H9 (cell line): ENCODE results near the gene INTS15. TPM values are rescaled to one million over a fixed set of nuclear protein-coding genes. Genes with fewer than 3 reads are reported as not detected.

Experiments used
- DNase-seq: peaks from one replicate; pipeline ENCODE4 v3.0.0-alpha.2; 2017
- H2AFZ ChIP-seq: one replicate; pipeline ENCODE4 v1.6.1; 2013; ENCODE audit warnings: mild to moderate bottlenecking, low read length, control low read depth, moderate library complexity
- H2AK5ac ChIP-seq: 2 replicates; pipeline ENCODE4 v1.6.1; 2013; ENCODE audit warnings: low read length, control low read depth, mixed read lengths; ENCODE audit not compliant: insufficient read length
- H2BK120ac ChIP-seq: one replicate; pipeline ENCODE4 v1.6.1; 2013; ENCODE audit warnings: low read depth, mild to moderate bottlenecking, low read length, control low read depth, inconsistent platforms; ENCODE audit not compliant: poor library complexity, severe bottlenecking
- H2BK12ac ChIP-seq: 2 replicates; pipeline ENCODE4 v1.6.1; 2013; ENCODE audit warnings: low read length, control low read depth, mixed read lengths, low read depth; ENCODE audit not compliant: insufficient read length
- H2BK15ac ChIP-seq: 2 replicates; pipeline ENCODE4 v1.6.1; 2013; ENCODE audit warnings: low read depth, low read length, control low read depth
- H2BK20ac ChIP-seq: one replicate; pipeline ENCODE4 v1.6.1; 2013; ENCODE audit warnings: low read depth, mild to moderate bottlenecking, low read length, control low read depth, inconsistent platforms; ENCODE audit not compliant: poor library complexity, severe bottlenecking
- H2BK5ac ChIP-seq: 2 replicates; pipeline ENCODE4 v1.6.1; 2013; ENCODE audit warnings: low read length, control low read depth, mixed read lengths; ENCODE audit not compliant: insufficient read length
- H3K14ac ChIP-seq: 2 replicates; pipeline ENCODE4 v1.6.1; 2013; ENCODE audit warnings: low read length, control low read depth; ENCODE audit not compliant: insufficient read depth
- H3K18ac ChIP-seq: 2 replicates; pipeline ENCODE4 v1.6.1; 2013; ENCODE audit warnings: low read depth, mild to moderate bottlenecking, mixed read lengths, low read length, control low read depth; ENCODE audit not compliant: insufficient read length
- H3K23ac ChIP-seq: 2 replicates; pipeline ENCODE4 v1.6.1; 2013; ENCODE audit warnings: low read length, control low read depth, mixed read lengths, low read depth; ENCODE audit not compliant: insufficient read length
- H3K23me2 ChIP-seq: 2 replicates; pipeline ENCODE4 v1.6.1; 2013; ENCODE audit warnings: low read depth, mild to moderate bottlenecking, mixed read lengths, low read length, control low read depth; ENCODE audit not compliant: insufficient read length, poor library complexity, severe bottlenecking
- H3K27ac ChIP-seq: 2 replicates; pipeline ENCODE4 v1.5.1; 2013; ENCODE audit warnings: low read length, control low read depth, mixed read lengths, low read depth; ENCODE audit not compliant: insufficient read length
- H3K27me3 ChIP-seq: 2 replicates; pipeline ENCODE4 v1.6.1; 2013; ENCODE audit warnings: low read length, control low read depth, inconsistent platforms; ENCODE audit not compliant: insufficient read depth
- H3K4ac ChIP-seq: 2 replicates; pipeline ENCODE4 v1.6.1; 2013; ENCODE audit warnings: low read depth, mild to moderate bottlenecking, control low read depth, inconsistent platforms, low read length, moderate library complexity
- H3K4me1 ChIP-seq: 2 replicates; pipeline ENCODE4 v1.6.1; 2013; ENCODE audit warnings: low read length, control low read depth, inconsistent platforms; ENCODE audit not compliant: insufficient read depth
- H3K4me2 ChIP-seq: 2 replicates; pipeline ENCODE4 v1.6.1; 2013; ENCODE audit warnings: low read length, control low read depth, mixed read lengths; ENCODE audit not compliant: insufficient read length, insufficient read depth
- H3K56ac ChIP-seq: 2 replicates; pipeline ENCODE4 v1.6.1; 2013; ENCODE audit warnings: low read depth, mild to moderate bottlenecking, mixed read lengths, low read length, control low read depth; ENCODE audit not compliant: insufficient read length
- H3K79me1 ChIP-seq: 2 replicates; pipeline ENCODE4 v1.6.1; 2013; ENCODE audit warnings: low read depth, mild to moderate bottlenecking, moderate library complexity, low read length, control low read depth, inconsistent platforms; ENCODE audit not compliant: insufficient read depth, poor library complexity, severe bottlenecking
- H3K79me2 ChIP-seq: 2 replicates; pipeline ENCODE4 v1.6.1; 2013; ENCODE audit warnings: low read length, control low read depth, inconsistent platforms; ENCODE audit not compliant: insufficient read depth
- H3K9ac ChIP-seq: 2 replicates; pipeline ENCODE4 v1.6.1; 2013; ENCODE audit warnings: low read length, control low read depth, mixed read lengths; ENCODE audit not compliant: insufficient read length; ENCODE audit errors: extremely low read depth
- H3K9me3 ChIP-seq: one replicate; pipeline ENCODE4 v1.6.1; 2013; ENCODE audit warnings: low read depth, low read length, inconsistent platforms; ENCODE audit not compliant: control insufficient read depth
- H3T11ph ChIP-seq: one replicate; pipeline ENCODE4 v1.6.1; 2013; ENCODE audit warnings: mild to moderate bottlenecking, low read length, control low read depth, inconsistent platforms
- H4K20me1 ChIP-seq: one replicate; pipeline ENCODE4 v1.6.1; 2013; ENCODE audit not compliant: control insufficient read depth, insufficient read length, insufficient read depth
- H4K5ac ChIP-seq: 2 replicates; pipeline ENCODE4 v1.6.1; 2013; ENCODE audit warnings: low read depth, mild to moderate bottlenecking, mixed read lengths, low read length, control low read depth; ENCODE audit not compliant: insufficient read length
- H4K8ac ChIP-seq: replicated peaks from 2 replicates; pipeline ENCODE4 v1.6.1; 2013; ENCODE audit warnings: low read length, control low read depth, mixed read lengths, low read depth; ENCODE audit not compliant: insufficient read length
- H4K91ac ChIP-seq: 2 replicates; pipeline ENCODE4 v1.6.1; 2013; ENCODE audit warnings: low read depth, mild to moderate bottlenecking, moderate library complexity, mixed read lengths, low read length, control low read depth; ENCODE audit not compliant: insufficient read length
- H3K27ac Mint-ChIP-seq, 3 experiments: 2 replicates in 2 of 3; 3 replicates in 1 of 3; pipeline ENCODE4 v1.8.0; 2020 to 2021; ENCODE audit warnings: mixed read lengths in 3 of 3, mild to moderate bottlenecking in 1 of 3, moderate library complexity in 1 of 3
- H3K27me3 Mint-ChIP-seq: 2 replicates; pipeline ENCODE4 v1.8.0; 2021; ENCODE audit warnings: low read depth, mild to moderate bottlenecking, moderate library complexity, mixed read lengths
- H3K36me3 Mint-ChIP-seq, 3 experiments: 2 replicates in 2 of 3; 3 replicates in 1 of 3; pipeline ENCODE4 v1.8.0; 2020 to 2021; ENCODE audit warnings: low read depth in 3 of 3, mixed read lengths in 3 of 3; ENCODE audit not compliant: insufficient read depth in 1 of 3
- H3K4me1 Mint-ChIP-seq, 2 experiments: 2 replicates each; pipeline ENCODE4 v1.8.0; 2020; ENCODE audit warnings: mixed read lengths in 2 of 2
- H3K4me3 Mint-ChIP-seq, 2 experiments: 2 replicates in 1 of 2; 3 replicates in 1 of 2; pipeline ENCODE4 v1.8.0; 2020 to 2021; ENCODE audit warnings: mild to moderate bottlenecking in 2 of 2, mixed read lengths in 2 of 2, moderate library complexity in 1 of 2
- H3K9me3 Mint-ChIP-seq, 2 experiments: 2 replicates in 1 of 2; 3 replicates in 1 of 2; pipeline ENCODE4 v1.8.0; 2020; ENCODE audit warnings: mild to moderate bottlenecking in 2 of 2, mixed read lengths in 2 of 2, moderate library complexity in 1 of 2
- CTCF ChIP-seq: fragments of 200-600 bp; sonication (generic); conservative IDR thresholded peaks from 3 replicates; pipeline ENCODE4 v1.8.0; 2021; ENCODE audit warnings: antibody characterized with exemption, mild to moderate bottlenecking
- WGBS: extraction: QIAGEN DNeasy Blood & Tissue Kit; methylation state at CpG from one replicate; pipeline ENCODE4 v1.1.7; 2013; ENCODE audit warnings: missing lambda C conversion rate, low lambda C conversion rate, mixed read lengths; ENCODE audit not compliant: insufficient read length; ENCODE audit errors: extremely low coverage; 5-methylcytosine and 5-hydroxymethylcytosine counted together
- total RNA-seq: library from RNA; stranded (reverse); gene quantifications from 2 replicates; pipeline ENCODE4 v1.2.1, GENCODE V29; 2021

INTS15 gene
- total RNA-seq, 1 experiment from 2014 or later, result 42.9 TPM

DNA sequence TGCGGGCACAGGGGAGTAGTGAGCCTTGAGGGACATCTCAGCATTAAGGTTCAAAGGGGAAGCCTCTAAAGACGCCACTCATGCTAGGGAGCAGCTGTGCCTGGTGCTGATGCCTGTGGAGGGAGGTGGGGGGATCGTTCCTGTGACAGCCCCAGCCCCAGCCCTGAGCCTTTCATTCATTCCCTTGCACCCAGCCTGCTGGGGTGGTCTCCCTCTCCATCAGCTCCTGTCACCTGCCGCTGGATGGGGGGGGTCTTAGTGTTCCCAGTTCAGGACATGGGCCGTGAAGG lies 58.9 kb downstream of the INTS15 start:
- Histone ChIP-seq H3K9ac (no peak overlapping the region), H2BK5ac (no peak overlapping the region), H3K79me2 (no peaks in the 10 kb centered on the region), H4K5ac (no peak overlapping the region), H3K23me2 (no peaks in the 10 kb centered on the region), H3K4ac (no peak overlapping the region), H3K18ac (no peak overlapping the region), H3K14ac (no peak overlapping the region), H4K8ac (no peak overlapping the region), H3K4me2 (no peak overlapping the region), H3K27me3 (no peaks in the 10 kb centered on the region), H3K56ac (no peak overlapping the region), H2BK120ac (no peak overlapping the region), H2BK15ac (no peak overlapping the region), H3K27ac (no peak overlapping the region), H3K4me1 (no peaks in the 10 kb centered on the region), H2AFZ (no peak overlapping the region), H2BK20ac (no peak overlapping the region), H3K79me1 (no peaks in the 10 kb centered on the region), H3K23ac (no peak overlapping the region), H4K20me1 (no peaks in the 10 kb centered on the region), H4K91ac (no peak overlapping the region), H2AK5ac (no peak overlapping the region), H2BK12ac (no peak overlapping the region), H3T11ph (no peak overlapping the region), H3K9me3 (no peaks in the 10 kb centered on the region)
- H3K4me1 Mint-ChIP-seq, result no peaks in the 10 kb centered on the region
- no peak overlapping the region for H3K4me3 Mint-ChIP-seq
- no peak for TF ChIP-seq CTCF
- H3K36me3 Mint-ChIP-seq, result peaks cover 9 to 30% (median 18%) of the 10 kb centered on the region in 3 experiments
- no peaks in the 10 kb centered on the region for H3K27me3 Mint-ChIP-seq
- H3K9me3 Mint-ChIP-seq, result peaks cover 0 to 4% of the 10 kb centered on the region in 2 experiments; a peak in 1 of 5 replicates
- no CpG with 5 or more reads among the region's 5 CpGs for WGBS
- no peak overlapping the region for H3K27ac Mint-ChIP-seq
- DNase-seq, result no peak
